Measurements from ENCODE around the gene CYP27B1. TPM values are rescaled to one million over a fixed set of nuclear protein-coding genes. Genes with fewer than 3 reads are reported as not detected.
A peak's percentile ranks its signal among the peaks of the same experiment; 100 is the strongest.

The CYP27B1 gene
- total and polyA plus RNA-seq, 9 of the 15 experiments (the other 6 are each of a cell fraction or from before 2014, with no cell fraction given), result 0.18 to 4.2 (median 1.8) TPM

DNA sequence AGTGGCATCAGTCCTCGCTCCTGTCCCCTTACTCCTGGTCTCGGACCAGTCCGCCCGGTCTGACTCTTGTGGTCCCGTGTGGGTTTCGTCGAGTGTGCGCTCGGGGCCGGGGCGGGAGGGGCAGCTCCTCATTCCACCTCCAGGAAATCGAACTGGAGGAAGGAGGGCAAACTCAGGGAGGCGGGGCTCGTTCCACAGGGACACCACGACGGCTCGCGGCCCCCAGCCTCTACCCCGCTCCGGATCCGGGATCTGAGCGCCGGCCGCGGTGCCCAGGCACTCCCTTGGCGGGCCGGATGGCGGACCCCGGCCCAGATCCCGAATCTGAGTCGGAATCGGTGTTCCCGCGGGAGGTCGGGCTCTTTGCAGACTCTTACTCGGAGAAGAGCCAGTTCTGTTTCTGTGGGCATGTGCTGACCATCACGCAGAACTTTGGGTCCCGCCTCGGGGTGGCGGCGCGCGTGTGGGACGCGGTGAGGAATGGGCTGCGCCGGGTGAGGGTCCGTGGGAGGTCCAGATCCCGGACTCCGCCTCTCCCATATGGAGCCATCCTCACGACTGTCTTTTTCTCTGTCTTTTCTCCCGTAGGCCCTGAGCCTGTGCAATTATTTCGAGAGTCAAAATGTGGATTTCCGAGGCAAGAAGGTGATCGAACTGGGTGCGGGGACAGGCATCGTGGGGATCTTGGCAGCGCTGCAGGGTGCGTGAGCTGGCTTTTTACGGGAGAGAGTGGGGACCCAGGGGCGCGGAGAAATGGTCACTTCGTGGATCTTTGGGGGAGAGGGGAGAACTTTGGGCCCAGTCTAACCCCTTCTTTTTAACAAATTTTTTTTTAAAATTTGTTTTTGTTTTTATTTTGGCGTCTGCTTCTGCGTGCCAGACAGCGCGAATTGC lies 5.8 kb upstream of the CYP27B1 start, which contains the start of gene EEF1AKMT3 (continued):
- TF ChIP-seq, protein P1, sequence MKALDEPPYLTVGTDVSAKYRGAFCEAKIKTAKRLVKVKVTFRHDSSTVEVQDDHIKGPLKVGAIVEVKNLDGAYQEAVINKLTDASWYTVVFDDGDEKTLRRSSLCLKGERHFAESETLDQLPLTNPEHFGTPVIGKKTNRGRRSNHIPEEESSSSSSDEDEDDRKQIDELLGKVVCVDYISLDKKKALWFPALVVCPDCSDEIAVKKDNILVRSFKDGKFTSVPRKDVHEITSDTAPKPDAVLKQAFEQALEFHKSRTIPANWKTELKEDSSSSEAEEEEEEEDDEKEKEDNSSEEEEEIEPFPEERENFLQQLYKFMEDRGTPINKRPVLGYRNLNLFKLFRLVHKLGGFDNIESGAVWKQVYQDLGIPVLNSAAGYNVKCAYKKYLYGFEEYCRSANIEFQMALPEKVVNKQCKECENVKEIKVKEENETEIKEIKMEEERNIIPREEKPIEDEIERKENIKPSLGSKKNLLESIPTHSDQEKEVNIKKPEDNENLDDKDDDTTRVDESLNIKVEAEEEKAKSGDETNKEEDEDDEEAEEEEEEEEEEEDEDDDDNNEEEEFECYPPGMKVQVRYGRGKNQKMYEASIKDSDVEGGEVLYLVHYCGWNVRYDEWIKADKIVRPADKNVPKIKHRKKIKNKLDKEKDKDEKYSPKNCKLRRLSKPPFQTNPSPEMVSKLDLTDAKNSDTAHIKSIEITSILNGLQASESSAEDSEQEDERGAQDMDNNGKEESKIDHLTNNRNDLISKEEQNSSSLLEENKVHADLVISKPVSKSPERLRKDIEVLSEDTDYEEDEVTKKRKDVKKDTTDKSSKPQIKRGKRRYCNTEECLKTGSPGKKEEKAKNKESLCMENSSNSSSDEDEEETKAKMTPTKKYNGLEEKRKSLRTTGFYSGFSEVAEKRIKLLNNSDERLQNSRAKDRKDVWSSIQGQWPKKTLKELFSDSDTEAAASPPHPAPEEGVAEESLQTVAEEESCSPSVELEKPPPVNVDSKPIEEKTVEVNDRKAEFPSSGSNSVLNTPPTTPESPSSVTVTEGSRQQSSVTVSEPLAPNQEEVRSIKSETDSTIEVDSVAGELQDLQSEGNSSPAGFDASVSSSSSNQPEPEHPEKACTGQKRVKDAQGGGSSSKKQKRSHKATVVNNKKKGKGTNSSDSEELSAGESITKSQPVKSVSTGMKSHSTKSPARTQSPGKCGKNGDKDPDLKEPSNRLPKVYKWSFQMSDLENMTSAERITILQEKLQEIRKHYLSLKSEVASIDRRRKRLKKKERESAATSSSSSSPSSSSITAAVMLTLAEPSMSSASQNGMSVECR (CRISPR knock-in tag; IDR thresholded peaks at IDR 0.05), result no peak
- TF ChIP-seq KAT8 (IDR thresholded peaks at IDR 0.05; ENCODE audit: low read depth) (no peak), ILF3 (IDR thresholded peaks at IDR 0.05; ENCODE audit: borderline replicate concordance) (no peak), ZNF239 (CRISPR knock-in tag; IDR thresholded peaks at IDR 0.05) (no peak), TCF7 (IDR thresholded peaks at IDR 0.05; ENCODE audit: borderline replicate concordance) (no peak), ZBTB1 (CRISPR knock-in tag; IDR thresholded peaks at IDR 0.05; ENCODE audit: borderline replicate concordance, low read depth) (0 out of 2 replicates have a peak, but pooled peaks have one; percentile 67), ZC3H8 (IDR thresholded peaks at IDR 0.05) (no peak), SNRNP70 (optimal IDR thresholded peaks at IDR 0.05; ENCODE audit: low read depth, low read length) (no peak), MTA3 (IDR thresholded peaks at IDR 0.05; ENCODE audit: borderline replicate concordance) (0 out of 2 replicates have a peak, but pooled peaks have one; percentile 14), ZKSCAN1 (IDR thresholded peaks at IDR 0.05; ENCODE audit: low read depth, low read length) (no peak), HLTF (IDR thresholded peaks at IDR 0.05) (no peak), ZNF175 (CRISPR knock-in tag; IDR thresholded peaks at IDR 0.05; ENCODE audit: low read depth) (no peak)
- TF ChIP-seq, protein P2, sequence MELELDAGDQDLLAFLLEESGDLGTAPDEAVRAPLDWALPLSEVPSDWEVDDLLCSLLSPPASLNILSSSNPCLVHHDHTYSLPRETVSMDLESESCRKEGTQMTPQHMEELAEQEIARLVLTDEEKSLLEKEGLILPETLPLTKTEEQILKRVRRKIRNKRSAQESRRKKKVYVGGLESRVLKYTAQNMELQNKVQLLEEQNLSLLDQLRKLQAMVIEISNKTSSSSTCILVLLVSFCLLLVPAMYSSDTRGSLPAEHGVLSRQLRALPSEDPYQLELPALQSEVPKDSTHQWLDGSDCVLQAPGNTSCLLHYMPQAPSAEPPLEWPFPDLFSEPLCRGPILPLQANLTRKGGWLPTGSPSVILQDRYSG (tag; conservative IDR thresholded peaks at IDR 0.05; ENCODE audit: low read depth), result no peak
- TF ChIP-seq, protein P3, sequence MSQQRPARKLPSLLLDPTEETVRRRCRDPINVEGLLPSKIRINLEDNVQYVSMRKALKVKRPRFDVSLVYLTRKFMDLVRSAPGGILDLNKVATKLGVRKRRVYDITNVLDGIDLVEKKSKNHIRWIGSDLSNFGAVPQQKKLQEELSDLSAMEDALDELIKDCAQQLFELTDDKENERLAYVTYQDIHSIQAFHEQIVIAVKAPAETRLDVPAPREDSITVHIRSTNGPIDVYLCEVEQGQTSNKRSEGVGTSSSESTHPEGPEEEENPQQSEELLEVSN (IDR thresholded peaks at IDR 0.05; ENCODE audit: borderline replicate concordance in 1 of 2, extremely low read depth in 1 of 2, insufficient read depth in 1 of 2, insufficient read length in 1 of 2, low read depth in 1 of 2, low read length in 1 of 2, poor library complexity in 1 of 2, severe bottlenecking in 1 of 2), result peak in 1 of 2 experiments; percentile 66
- TF ChIP-seq, protein P4, sequence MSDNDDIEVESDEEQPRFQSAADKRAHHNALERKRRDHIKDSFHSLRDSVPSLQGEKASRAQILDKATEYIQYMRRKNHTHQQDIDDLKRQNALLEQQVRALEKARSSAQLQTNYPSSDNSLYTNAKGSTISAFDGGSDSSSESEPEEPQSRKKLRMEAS (CRISPR knock-in tag; IDR thresholded peaks at IDR 0.05), result no peak
- TF ChIP-seq, protein P5, sequence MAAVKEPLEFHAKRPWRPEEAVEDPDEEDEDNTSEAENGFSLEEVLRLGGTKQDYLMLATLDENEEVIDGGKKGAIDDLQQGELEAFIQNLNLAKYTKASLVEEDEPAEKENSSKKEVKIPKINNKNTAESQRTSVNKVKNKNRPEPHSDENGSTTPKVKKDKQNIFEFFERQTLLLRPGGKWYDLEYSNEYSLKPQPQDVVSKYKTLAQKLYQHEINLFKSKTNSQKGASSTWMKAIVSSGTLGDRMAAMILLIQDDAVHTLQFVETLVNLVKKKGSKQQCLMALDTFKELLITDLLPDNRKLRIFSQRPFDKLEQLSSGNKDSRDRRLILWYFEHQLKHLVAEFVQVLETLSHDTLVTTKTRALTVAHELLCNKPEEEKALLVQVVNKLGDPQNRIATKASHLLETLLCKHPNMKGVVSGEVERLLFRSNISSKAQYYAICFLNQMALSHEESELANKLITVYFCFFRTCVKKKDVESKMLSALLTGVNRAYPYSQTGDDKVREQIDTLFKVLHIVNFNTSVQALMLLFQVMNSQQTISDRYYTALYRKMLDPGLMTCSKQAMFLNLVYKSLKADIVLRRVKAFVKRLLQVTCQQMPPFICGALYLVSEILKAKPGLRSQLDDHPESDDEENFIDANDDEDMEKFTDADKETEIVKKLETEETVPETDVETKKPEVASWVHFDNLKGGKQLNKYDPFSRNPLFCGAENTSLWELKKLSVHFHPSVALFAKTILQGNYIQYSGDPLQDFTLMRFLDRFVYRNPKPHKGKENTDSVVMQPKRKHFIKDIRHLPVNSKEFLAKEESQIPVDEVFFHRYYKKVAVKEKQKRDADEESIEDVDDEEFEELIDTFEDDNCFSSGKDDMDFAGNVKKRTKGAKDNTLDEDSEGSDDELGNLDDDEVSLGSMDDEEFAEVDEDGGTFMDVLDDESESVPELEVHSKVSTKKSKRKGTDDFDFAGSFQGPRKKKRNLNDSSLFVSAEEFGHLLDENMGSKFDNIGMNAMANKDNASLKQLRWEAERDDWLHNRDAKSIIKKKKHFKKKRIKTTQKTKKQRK (IDR thresholded peaks at IDR 0.05; ENCODE audit: borderline replicate concordance, low read depth, low read length), result no peak
